ENCODE results near the gene PCP2. TPM values are rescaled to one million over a fixed set of nuclear protein-coding genes. Genes with fewer than 3 reads are reported as not detected.

PCP2 gene
- total RNA-seq, 2 experiments from 2014 or later = not detected

- ChIA-PET CTCF (interaction anchor here (1.2 kb wide), 1 partner anchor 232 kb away, joined by 3 read pairs; no protein-coding TSS in a partner anchor), POLR2A (no interaction called here)
Measured at GRCh38 chr19:7625763-7626372, 7.7 kb downstream of the PCP2 start.

- ChIA-PET CTCF (interaction anchor here (1.1 kb wide), 1 partner anchor 175 kb away, joined by 3 read pairs; no protein-coding TSS in a partner anchor), POLR2A (interaction anchor here (0.6 kb wide), 1 partner anchor 310 kb away, joined by 10 read pairs; no protein-coding TSS in a partner anchor)
Measured at GRCh38 chr19:7624810-7625209, 8.7 kb downstream of the PCP2 start.

- ChIA-PET CTCF (interaction anchor here (1.1 kb wide), 1 partner anchor 176 kb away, joined by 3 read pairs; no protein-coding TSS in a partner anchor), POLR2A (no interaction called here)
Measured at GRCh38 chr19:7623725-7624603, 9.6 kb downstream of the PCP2 start.

- ChIA-PET CTCF (no interaction called here), POLR2A (no interaction called here)
Measured at GRCh38 chr19:7622933-7623685, 10.4 kb downstream of the PCP2 start.

GRCh38 chr19:7620442-7621412 lies 12.8 kb downstream of the PCP2 start:
- POLR2A ChIA-PET = no interaction called here
- CTCF ChIA-PET = interaction anchor here (1.4 kb wide), 1 partner anchor 9 kb away, joined by 3 read pairs; the partner anchor contains the start of genes PET100 and XAB2

GRCh38 chr19:7619671-7620441 lies 13.7 kb downstream of the PCP2 start:
- ChIA-PET CTCF (interaction anchor here (1.4 kb wide), 1 partner anchor 10 kb away, joined by 3 read pairs; the partner anchor contains the start of genes PET100 and XAB2), POLR2A (no interaction called here)

GRCh38 chr19:7618771-7619510 lies 14.6 kb downstream of the PCP2 start:
- POLR2A ChIA-PET = no interaction called here
- CTCF ChIA-PET = no interaction called here

- CTCF ChIA-PET = no interaction called here
Measured at GRCh38 chr19:7618348-7618747, 15.2 kb downstream of the PCP2 start.

GRCh38 chr19:7617735-7618134 lies 15.8 kb downstream of the PCP2 start:
- POLR2A ChIA-PET = no interaction called here
- CTCF ChIA-PET = interaction anchor here (0.5 kb wide), 1 partner anchor 225 kb away, joined by 3 read pairs; no protein-coding TSS in a partner anchor

More at GRCh38 chr19:7618348-7618747, 15.2 kb downstream of the PCP2 start:
- POLR2A ChIA-PET = no interaction called here

- ChIA-PET CTCF (no interaction called here), POLR2A (no interaction called here)
Measured at GRCh38 chr19:7617172-7617571, 16.3 kb downstream of the PCP2 start.

- POLR2A ChIA-PET = no interaction called here
- CTCF ChIA-PET = no interaction called here
Measured at GRCh38 chr19:7614859-7615741, 18.4 kb downstream of the PCP2 start.

- ChIA-PET CTCF (no interaction called here), POLR2A (no interaction called here)
Measured at GRCh38 chr19:7612282-7613274, 20.9 kb downstream of the PCP2 start.

- ChIA-PET POLR2A (no interaction called here), CTCF (no interaction called here)
Measured at GRCh38 chr19:7611541-7612279, 21.8 kb downstream of the PCP2 start.

- ChIA-PET POLR2A (no interaction called here), CTCF (no interaction called here)
Measured at GRCh38 chr19:7610491-7611240, 22.9 kb downstream of the PCP2 start.

All from activated CD8-positive, alpha-beta memory T cell treated with anti-CD3 and anti-CD28 coated beads for 36 hours (primary cell).